Astrocyte of the spinal cord (primary cell): ENCODE measurements around the gene ZNF444.
"Not testable (repeated sequence)": the region's sequence is repeated elsewhere in the genome, so short reads cannot be mapped to it uniquely, and the experiment has no call there.

ENCODE experiments used
- DNase-seq: peaks from one replicate; pipeline ENCODE4 v3.0.0; 2011; ENCODE audit warnings: low read depth, low spot score
- H3K4me3 ChIP-seq: 2 replicates; pipeline ENCODE4 v1.5.1; 2011; ENCODE audit warnings: low read depth, mild to moderate bottlenecking, low read length, moderate library complexity
- CTCF ChIP-seq: IDR thresholded peaks from 2 replicates; pipeline ENCODE4 v1.5.1; 2012; ENCODE audit warnings: low read depth, mild to moderate bottlenecking, low read length, inconsistent platforms
- in situ Hi-C: cut with HindIII; loops from 2 replicates; pipeline ENCODE4 v1.10.0; 2017; ENCODE audit warnings: low sequenced_read_pairs

ZNF444 gene

GRCh38 chr19:56174086-56174485 is 33.0 kb downstream of the ZNF444 start:
- in situ Hi-C loops: no loop called here
- no peak for TF ChIP-seq CTCF
- DNase-seq: no peak
- H3K4me3 ChIP-seq: no peak overlapping the region

GRCh38 chr19:56174550-56174949 is 33.5 kb downstream of the ZNF444 start:
- TF ChIP-seq CTCF: no peak
- no peak overlapping the region for H3K4me3 ChIP-seq
- in situ Hi-C loops: no loop called here
- DNase-seq: no peak

- H3K4me3 ChIP-seq, DNase-seq, in situ Hi-C loops: not testable (repeated sequence)
These were observed 34.8 kb downstream of the ZNF444 start, which contains the start of gene GALP for GRCh38 chr19:56175861-56176307. Gene GALP, plus strand, starts transcription at chr19:56176008. Its CDS starts 1,101 bp downstream, at chr19:56177109.

- in situ Hi-C loops, H3K4me3 ChIP-seq, DNase-seq: not testable (repeated sequence)
These were observed 35.2 kb downstream of the ZNF444 start for GRCh38 chr19:56176310-56176709.

- in situ Hi-C loops: no loop called here
These were observed 35.8 kb downstream of the ZNF444 start for GRCh38 chr19:56176881-56177280.

GRCh38 chr19:56177564-56178243 is 36.6 kb downstream of the ZNF444 start:
- no peak overlapping the region for H3K4me3 ChIP-seq
- in situ Hi-C loops: no loop called here
- no peak for TF ChIP-seq CTCF
- DNase-seq: no peak

More at GRCh38 chr19:56176881-56177280, 35.8 kb downstream of the ZNF444 start:
- TF ChIP-seq CTCF: no peak
- DNase-seq: no peak
- H3K4me3 ChIP-seq: no peak overlapping the region

GRCh38 chr19:56189785-56190184 is 48.7 kb downstream of the ZNF444 start:
- TF ChIP-seq CTCF: no peak
- in situ Hi-C loops: no loop called here
- H3K4me3 ChIP-seq: no peak overlapping the region
- DNase-seq: no peak
